ENCODE data around the gene DBNDD1. TPM values are rescaled to one million over a fixed set of nuclear protein-coding genes. Genes with fewer than 3 reads are reported as not detected.

DBNDD1 gene
- total and polyA plus RNA-seq, 10 of the 15 experiments (the other 5 are each of a cell fraction or from before 2014, with no cell fraction given), result 0.06 to 4.6 (median 0.55) TPM

GRCh38 chr16:89988951-89989350, 30.3 kb downstream of the DBNDD1 start (continued):
- TF ChIP-seq, protein P1, sequence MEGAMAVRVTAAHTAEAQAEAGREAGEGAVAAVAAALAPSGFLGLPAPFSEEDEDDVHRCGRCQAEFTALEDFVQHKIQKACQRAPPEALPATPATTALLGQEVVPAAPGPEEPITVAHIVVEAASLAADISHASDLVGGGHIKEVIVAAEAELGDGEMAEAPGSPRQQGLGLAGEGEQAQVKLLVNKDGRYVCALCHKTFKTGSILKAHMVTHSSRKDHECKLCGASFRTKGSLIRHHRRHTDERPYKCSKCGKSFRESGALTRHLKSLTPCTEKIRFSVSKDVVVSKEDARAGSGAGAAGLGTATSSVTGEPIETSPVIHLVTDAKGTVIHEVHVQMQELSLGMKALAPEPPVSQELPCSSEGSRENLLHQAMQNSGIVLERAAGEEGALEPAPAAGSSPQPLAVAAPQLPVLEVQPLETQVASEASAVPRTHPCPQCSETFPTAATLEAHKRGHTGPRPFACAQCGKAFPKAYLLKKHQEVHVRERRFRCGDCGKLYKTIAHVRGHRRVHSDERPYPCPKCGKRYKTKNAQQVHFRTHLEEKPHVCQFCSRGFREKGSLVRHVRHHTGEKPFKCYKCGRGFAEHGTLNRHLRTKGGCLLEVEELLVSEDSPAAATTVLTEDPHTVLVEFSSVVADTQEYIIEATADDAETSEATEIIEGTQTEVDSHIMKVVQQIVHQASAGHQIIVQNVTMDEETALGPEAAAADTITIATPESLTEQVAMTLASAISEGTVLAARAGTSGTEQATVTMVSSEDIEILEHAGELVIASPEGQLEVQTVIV (IDR thresholded peaks at IDR 0.05; ENCODE audit: borderline replicate concordance, partially characterized antibody), result no peak

GRCh38 chr16:89987169-89987568, 32.1 kb downstream of the DBNDD1 start:
- peaks cover 30 to 41% of the 10 kb centered on the region in 2 experiments for H3K36me3 ChIP-seq (ENCODE audit: control insufficient read depth in 2 of 2, insufficient read depth in 2 of 2, low read length in 1 of 2)
- H3K4me3 ChIP-seq, result no peak overlapping the region
- CTCF ChIA-PET, result no interaction called here
- SMC1A ChIA-PET (ENCODE audit: uncharacterized antibody, unreplicated experiment), result interaction anchor here (0.7 kb wide), 1 partner anchor 36 kb away, joined by 3 read pairs; no protein-coding TSS in a partner anchor
- no peaks in the 10 kb centered on the region for H4K20me1 ChIP-seq (ENCODE audit: control insufficient read depth, insufficient read depth)
- ATAC-seq, result no peak
- no TSS peak for BruUV-seq (replicated peaks)
- no peak overlapping the region for H3K27ac ChIP-seq (ENCODE audit: control insufficient read depth, insufficient read depth)
- no peaks in the 10 kb centered on the region for H3K27me3 ChIP-seq (replicated peaks in 1 of 2; ENCODE audit: control insufficient read depth in 2 of 2, insufficient read depth in 2 of 2, low read length in 1 of 2)
- POLR2A ChIA-PET, result no interaction called here
- no peak overlapping the region for H2AFZ ChIP-seq (ENCODE audit: control insufficient read depth, low read depth, low read length)
- no peak for FAIRE-seq
- DNase-seq (ENCODE audit: low read depth, low spot score), result no peak
- no peak overlapping the region for H3K9ac ChIP-seq (ENCODE audit: control insufficient read depth, insufficient read depth, low read length)
- WGBS (ENCODE audit: insufficient coverage, insufficient replicate concordance, low lambda C conversion rate, missing lambda C conversion rate), result 88% methylated on average over 7 of the region's 7 CpGs
- no peaks in the 10 kb centered on the region for H3K79me2 ChIP-seq (ENCODE audit: control insufficient read depth, insufficient read depth, low read length)
- no peaks in the 10 kb centered on the region for H3K4me1 ChIP-seq (ENCODE audit: control insufficient read depth, insufficient read depth, low read length)
- no peak overlapping the region for H3K4me2 ChIP-seq (ENCODE audit: control insufficient read depth, insufficient read depth)
- in situ Hi-C loops (cut with MboI), result no loop called here
- RAD21 ChIA-PET (ENCODE audit: unreplicated experiment), result no interaction called here
- H3K9me3 ChIP-seq (replicated peaks; ENCODE audit: control insufficient read depth, insufficient read depth, low read length), result no peaks in the 10 kb centered on the region; the same call in 2 of the 3 replicates
- intact Hi-C loops (cut with micrococcal nuclease; ENCODE audit: unreplicated experiment), result no loop called here
- no peak for TF ChIP-seq MTA2 (IDR thresholded peaks at IDR 0.05; ENCODE audit: low read depth)
- no peak for TF ChIP-seq NFYB (IDR thresholded peaks at IDR 0.05; ENCODE audit: insufficient read depth, low read depth, low read length)
- TF ChIP-seq HCFC1 (IDR thresholded peaks at IDR 0.05; ENCODE audit: low read length), result no peak
- TF ChIP-seq, protein P2, sequence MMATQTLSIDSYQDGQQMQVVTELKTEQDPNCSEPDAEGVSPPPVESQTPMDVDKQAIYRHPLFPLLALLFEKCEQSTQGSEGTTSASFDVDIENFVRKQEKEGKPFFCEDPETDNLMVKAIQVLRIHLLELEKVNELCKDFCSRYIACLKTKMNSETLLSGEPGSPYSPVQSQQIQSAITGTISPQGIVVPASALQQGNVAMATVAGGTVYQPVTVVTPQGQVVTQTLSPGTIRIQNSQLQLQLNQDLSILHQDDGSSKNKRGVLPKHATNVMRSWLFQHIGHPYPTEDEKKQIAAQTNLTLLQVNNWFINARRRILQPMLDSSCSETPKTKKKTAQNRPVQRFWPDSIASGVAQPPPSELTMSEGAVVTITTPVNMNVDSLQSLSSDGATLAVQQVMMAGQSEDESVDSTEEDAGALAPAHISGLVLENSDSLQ (IDR thresholded peaks at IDR 0.05), result no peak
- no peak for TF ChIP-seq MEF2A (IDR thresholded peaks at IDR 0.05; ENCODE audit: insufficient read depth, low read depth, low read length)
- TF ChIP-seq SMAD5 (IDR thresholded peaks at IDR 0.05; ENCODE audit: low read depth), result no peak
- no peak for TF ChIP-seq ZBED1 (IDR thresholded peaks at IDR 0.05; ENCODE audit: borderline replicate concordance)
- TF ChIP-seq, protein P3, sequence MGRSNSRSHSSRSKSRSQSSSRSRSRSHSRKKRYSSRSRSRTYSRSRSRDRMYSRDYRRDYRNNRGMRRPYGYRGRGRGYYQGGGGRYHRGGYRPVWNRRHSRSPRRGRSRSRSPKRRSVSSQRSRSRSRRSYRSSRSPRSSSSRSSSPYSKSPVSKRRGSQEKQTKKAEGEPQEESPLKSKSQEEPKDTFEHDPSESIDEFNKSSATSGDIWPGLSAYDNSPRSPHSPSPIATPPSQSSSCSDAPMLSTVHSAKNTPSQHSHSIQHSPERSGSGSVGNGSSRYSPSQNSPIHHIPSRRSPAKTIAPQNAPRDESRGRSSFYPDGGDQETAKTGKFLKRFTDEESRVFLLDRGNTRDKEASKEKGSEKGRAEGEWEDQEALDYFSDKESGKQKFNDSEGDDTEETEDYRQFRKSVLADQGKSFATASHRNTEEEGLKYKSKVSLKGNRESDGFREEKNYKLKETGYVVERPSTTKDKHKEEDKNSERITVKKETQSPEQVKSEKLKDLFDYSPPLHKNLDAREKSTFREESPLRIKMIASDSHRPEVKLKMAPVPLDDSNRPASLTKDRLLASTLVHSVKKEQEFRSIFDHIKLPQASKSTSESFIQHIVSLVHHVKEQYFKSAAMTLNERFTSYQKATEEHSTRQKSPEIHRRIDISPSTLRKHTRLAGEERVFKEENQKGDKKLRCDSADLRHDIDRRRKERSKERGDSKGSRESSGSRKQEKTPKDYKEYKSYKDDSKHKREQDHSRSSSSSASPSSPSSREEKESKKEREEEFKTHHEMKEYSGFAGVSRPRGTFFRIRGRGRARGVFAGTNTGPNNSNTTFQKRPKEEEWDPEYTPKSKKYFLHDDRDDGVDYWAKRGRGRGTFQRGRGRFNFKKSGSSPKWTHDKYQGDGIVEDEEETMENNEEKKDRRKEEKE (IDR thresholded peaks at IDR 0.05), result no peak
- no peak for TF ChIP-seq NBN (IDR thresholded peaks at IDR 0.05)
- TF ChIP-seq PBX3 (IDR thresholded peaks at IDR 0.05; ENCODE audit: insufficient replicate concordance, low read depth, low read length), result no peak
- TF ChIP-seq ZBTB4 (CRISPR knock-in tag; IDR thresholded peaks at IDR 0.05), result no peak
